ENCODE data around the gene CFAP46. TPM values are rescaled to one million over a fixed set of nuclear protein-coding genes. Genes with fewer than 3 reads are reported as not detected.

CFAP46 gene
- total and polyA plus RNA-seq, 2 donors from 2014 or later: 3.8 to 8.3 TPM

- no peak for TF ChIP-seq CTCF (IDR thresholded peaks at IDR 0.05; ENCODE audit: borderline replicate concordance, extremely low read depth, insufficient read depth)
- DNase-seq (no peak), FAIRE-seq (no peak)
- H3K27ac ChIP-seq (ENCODE audit: low read depth in 2 of 2, low read length in 2 of 2): no peak overlapping the region
- intact Hi-C loops (cut with DNase I): no loop called here
- H3K36me3 ChIP-seq (ENCODE audit: control insufficient read depth in 2 of 3, insufficient read depth in 3 of 3, low read length in 3 of 3): peaks cover 0 to 12% (median 6%) of the 10 kb centered on the region in 3 donors
- H3K27me3 ChIP-seq (ENCODE audit: control insufficient read depth, insufficient read depth, low read length): peaks cover 9% of the 10 kb centered on the region
- H3K4me1 ChIP-seq (ENCODE audit: control insufficient read depth in 2 of 3, insufficient read depth in 2 of 3, low read depth in 1 of 3, low read length in 3 of 3): peaks cover 0 to 2% (median 0%) of the 10 kb centered on the region in 3 donors
- H3K4me3 ChIP-seq (ENCODE audit: low read length in 3 of 3): no peak overlapping the region
- no peak overlapping the region for H3K9ac ChIP-seq (ENCODE audit: low read length in 3 of 3)
- H3K9me3 ChIP-seq (ENCODE audit: control insufficient read depth in 2 of 3, insufficient read depth in 1 of 3, low read length in 3 of 3): no peaks in the 10 kb centered on the region
These were observed 160.8 kb downstream of the CFAP46 start for GRCh38 chr10:132781556-132781955.

- peaks cover 0 to 15% (median 6%) of the 10 kb centered on the region in 3 donors for H3K36me3 ChIP-seq (ENCODE audit: control insufficient read depth in 2 of 3, insufficient read depth in 3 of 3, low read length in 3 of 3)
- H3K27ac ChIP-seq (ENCODE audit: low read depth in 2 of 2, low read length in 2 of 2): no peak overlapping the region
- no peaks in the 10 kb centered on the region for H3K9me3 ChIP-seq (ENCODE audit: control insufficient read depth in 2 of 3, insufficient read depth in 1 of 3, low read length in 3 of 3)
- intact Hi-C loops (cut with DNase I): no loop called here
- H3K27me3 ChIP-seq (ENCODE audit: control insufficient read depth, insufficient read depth, low read length): peaks cover 9% of the 10 kb centered on the region
- no peak for TF ChIP-seq CTCF (IDR thresholded peaks at IDR 0.05; ENCODE audit: borderline replicate concordance, extremely low read depth, insufficient read depth)
- H3K9ac ChIP-seq (ENCODE audit: low read length in 3 of 3): no peak overlapping the region
- DNase-seq (no peak), FAIRE-seq (no peak)
- no peak overlapping the region for H3K4me3 ChIP-seq (ENCODE audit: low read length in 3 of 3)
- peaks cover 0 to under 1% (median 0%) of the 10 kb centered on the region in 3 donors for H3K4me1 ChIP-seq (ENCODE audit: control insufficient read depth in 2 of 3, insufficient read depth in 2 of 3, low read depth in 1 of 3, low read length in 3 of 3)
These were observed 162.0 kb downstream of the CFAP46 start for GRCh38 chr10:132780356-132780755.

GRCh38 chr10:132779549-132780294, 162.6 kb downstream of the CFAP46 start:
- no peaks in the 10 kb centered on the region for H3K9me3 ChIP-seq (ENCODE audit: control insufficient read depth in 2 of 3, insufficient read depth in 1 of 3, low read length in 3 of 3)
- H3K4me3 ChIP-seq (ENCODE audit: low read length in 3 of 3): no peak overlapping the region
- intact Hi-C loops (cut with DNase I): no loop called here
- H3K4me1 ChIP-seq (ENCODE audit: control insufficient read depth in 2 of 3, insufficient read depth in 2 of 3, low read depth in 1 of 3, low read length in 3 of 3): peaks cover 0 to 2% (median 0%) of the 10 kb centered on the region in 3 donors
- no peak overlapping the region for H3K27ac ChIP-seq (ENCODE audit: low read depth in 2 of 2, low read length in 2 of 2)
- DNase-seq: peak in 4 of 5 donors; percentile 55 to 72 (median 60)
- peaks cover 9% of the 10 kb centered on the region for H3K27me3 ChIP-seq (ENCODE audit: control insufficient read depth, insufficient read depth, low read length)
- peaks cover 0 to 15% (median 6%) of the 10 kb centered on the region in 3 donors for H3K36me3 ChIP-seq (ENCODE audit: control insufficient read depth in 2 of 3, insufficient read depth in 3 of 3, low read length in 3 of 3)
- no peak for TF ChIP-seq CTCF (IDR thresholded peaks at IDR 0.05; ENCODE audit: borderline replicate concordance, extremely low read depth, insufficient read depth)
- no peak for FAIRE-seq
- no peak overlapping the region for H3K9ac ChIP-seq (ENCODE audit: low read length in 3 of 3)
